GM23248 (cell line): ENCODE results near the gene SUSD2. TPM values are rescaled to one million over a fixed set of nuclear protein-coding genes. Genes with fewer than 3 reads are reported as not detected.

ENCODE experiments used
- DNase-seq: peaks from one replicate; pipeline ENCODE4 v3.0.0-alpha.2; 2015
- H2AFZ ChIP-seq: fragments of 200-600 bp; sonication (generic); 2 replicates; pipeline ENCODE4 v1.6.1; 2016; ENCODE audit warnings: antibody characterized with exemption
- H3F3A ChIP-seq: fragments of 200-600 bp; sonication (generic); 2 replicates; pipeline ENCODE4 v1.6.1; 2016; ENCODE audit warnings: mild to moderate bottlenecking, antibody characterized with exemption, mixed run types; ENCODE audit not compliant: insufficient read depth
- H3K27ac ChIP-seq: fragments of 200-600 bp; sonication (generic); 2 replicates; pipeline ENCODE4 v1.5.1; 2016; ENCODE audit warnings: mild to moderate bottlenecking
- H3K27me3 ChIP-seq: fragments of 200-600 bp; sonication (generic); replicated peaks from 2 replicates; pipeline ENCODE4 v1.6.1; 2016; ENCODE audit warnings: mild to moderate bottlenecking; ENCODE audit not compliant: insufficient read depth
- H3K36me3 ChIP-seq: fragments of 200-600 bp; sonication (generic); 2 replicates; pipeline ENCODE4 v1.6.1; 2016; ENCODE audit warnings: low read depth, mild to moderate bottlenecking
- H3K4me1 ChIP-seq: fragments of 200-600 bp; sonication (generic); 2 replicates; pipeline ENCODE4 v1.6.1; 2016; ENCODE audit warnings: mild to moderate bottlenecking; ENCODE audit not compliant: insufficient read depth
- H3K4me2 ChIP-seq: fragments of 200-600 bp; sonication (generic); one replicate; pipeline ENCODE4 v1.6.1; 2016; ENCODE audit warnings: mild to moderate bottlenecking; ENCODE audit not compliant: unreplicated experiment
- H3K4me3 ChIP-seq: fragments of 200-600 bp; sonication (generic); 2 replicates; pipeline ENCODE4 v1.5.1; 2016; ENCODE audit warnings: mild to moderate bottlenecking
- H3K79me2 ChIP-seq: fragments of 200-600 bp; sonication (generic); 2 replicates; pipeline ENCODE4 v1.6.1; 2016; ENCODE audit warnings: mild to moderate bottlenecking; ENCODE audit not compliant: insufficient read depth
- H3K9ac ChIP-seq: fragments of 200-600 bp; sonication (generic); 2 replicates; pipeline ENCODE4 v1.6.1; 2016; ENCODE audit warnings: mild to moderate bottlenecking
- H3K9me2 ChIP-seq: fragments of 200-600 bp; sonication (generic); 2 replicates; pipeline ENCODE4 v1.6.1; 2016; ENCODE audit warnings: mixed run types, mild to moderate bottlenecking, moderate library complexity; ENCODE audit not compliant: insufficient read depth
- H3K9me3 ChIP-seq: fragments of 200-600 bp; sonication (generic); one replicate; pipeline ENCODE4 v1.6.1; 2017; ENCODE audit warnings: low read depth
- H4K20me1 ChIP-seq: fragments of 200-600 bp; sonication (generic); 2 replicates; pipeline ENCODE4 v1.6.0; 2016; ENCODE audit not compliant: insufficient read depth
- EZH2 ChIP-seq: fragments of 200-600 bp; sonication (generic); IDR thresholded peaks from 2 replicates; pipeline ENCODE4 v1.6.1; 2018; ENCODE audit warnings: antibody characterized with exemption, mild to moderate bottlenecking; ENCODE audit not compliant: insufficient read depth, poor library complexity, severe bottlenecking
- EZH2phosphoT487 ChIP-seq: fragments of 200-600 bp; sonication (generic); IDR thresholded peaks from 2 replicates; pipeline ENCODE4 v1.6.1; 2018; ENCODE audit warnings: antibody characterized with exemption, moderate library complexity, mild to moderate bottlenecking, low read depth; ENCODE audit not compliant: insufficient read depth
- WGBS, 2 experiments: methylation state at CpG; one replicate each; pipeline ENCODE4 v1.1.6; 2015 to 2017; ENCODE audit warnings: low lambda C conversion rate in 2 of 2, low coverage in 1 of 2; ENCODE audit errors: missing lambda C conversion rate in 2 of 2; 5-methylcytosine and 5-hydroxymethylcytosine counted together
- in situ Hi-C: fragments of 300-500 bp; cut with MboI; formaldehyde crosslinking; loops from 2 replicates; pipeline ENCODE4 v1.15.0; 2020
- polyA plus RNA-seq: library from polyadenylated mRNA; unstranded; fragments of >200 nt; fragmentation: Nextera tagmentation; extraction: Ambion mirVana; gene quantifications from 2 replicates; pipeline ENCODE4 v1.2.1, GENCODE V29; 2016
- total RNA-seq: library from RNA; depleted of rRNA; stranded (reverse); fragments of >200 nt; shearing (Covaris generic); gene quantifications from 2 replicates; pipeline ENCODE4 v1.2.3, GENCODE V29; 2014

SUSD2 gene
- total and polyA plus RNA-seq, 2 experiments from 2014 or later, result 0.24 TPM; not detected in 1

DNA sequence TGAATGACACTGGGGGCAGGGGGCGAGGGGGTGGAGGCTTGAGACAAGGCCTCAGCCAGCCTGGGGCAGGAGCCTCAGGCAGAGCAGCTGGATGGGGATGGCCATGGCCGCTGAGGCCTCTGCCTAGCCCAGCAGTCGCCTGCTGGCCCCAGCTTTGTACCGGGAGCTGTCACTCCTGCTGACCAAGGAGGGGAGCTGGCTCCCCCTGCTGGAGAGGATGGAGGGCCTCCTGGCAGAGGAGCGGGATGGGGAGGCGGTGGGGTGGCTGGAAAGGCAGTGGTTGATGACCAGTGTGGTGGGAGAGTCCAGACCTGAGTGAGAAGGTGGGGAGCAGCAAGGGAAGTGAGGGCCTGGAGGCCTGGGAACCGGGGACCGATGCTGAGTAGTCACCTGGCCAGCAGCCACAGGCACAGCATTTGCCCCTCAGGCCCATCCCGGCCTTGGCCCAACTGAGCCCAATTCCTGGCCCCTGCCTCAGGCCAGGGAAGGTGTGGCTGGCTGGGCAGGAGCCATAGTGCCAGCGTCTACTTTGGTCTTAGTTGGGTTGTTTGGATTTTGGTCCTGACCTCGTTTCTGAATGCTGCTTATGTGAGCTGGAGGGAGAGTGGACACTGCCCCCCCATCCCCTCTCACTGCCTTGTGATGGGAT lies 6.0 kb upstream of the SUSD2 start:
- Histone ChIP-seq H3K27me3 (no peaks in the 10 kb centered on the region), H3K36me3 (no peaks in the 10 kb centered on the region; the same call in 1 of the 2 replicates)

DNA sequence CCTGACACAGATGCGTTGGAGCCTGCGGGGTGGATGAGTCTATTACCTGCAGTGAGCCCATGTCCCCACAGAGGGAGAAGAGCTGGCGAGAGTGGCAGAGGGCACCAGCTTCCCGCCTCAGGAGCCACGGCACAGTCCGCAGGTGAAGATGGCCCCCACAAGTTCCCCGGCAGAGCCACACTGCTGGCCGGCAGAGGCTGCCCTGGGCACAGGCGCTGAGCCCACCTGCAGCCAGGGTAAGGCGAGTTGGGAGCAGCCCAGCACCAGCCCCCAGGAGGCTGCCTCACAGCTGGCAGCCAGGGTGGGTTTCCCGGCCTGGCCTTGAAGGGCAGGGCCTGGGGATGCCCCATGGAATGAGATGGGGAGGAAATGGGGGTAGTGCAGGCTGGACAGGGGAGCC lies 5.2 kb upstream of the SUSD2 start:
- Histone ChIP-seq H3K27ac (no peak overlapping the region), H3K4me1 (no peaks in the 10 kb centered on the region), H2AFZ (no peak overlapping the region), H3K27me3 (no peaks in the 10 kb centered on the region), H3K4me3 (no peak overlapping the region), H3K9me2 (no peaks in the 10 kb centered on the region), H3F3A (no peaks in the 10 kb centered on the region), H3K9ac (no peak overlapping the region), H3K79me2 (no peaks in the 10 kb centered on the region), H4K20me1 (no peaks in the 10 kb centered on the region), H3K4me2 (no peak overlapping the region), H3K9me3 (no peaks in the 10 kb centered on the region), H3K36me3 (no peaks in the 10 kb centered on the region; the same call in 1 of the 2 replicates)
- 84 to 94% methylated on average over 10 to 11 of the region's 11 CpGs for WGBS, 2 experiments
- in situ Hi-C loops, result no loop called here
- no peak for DNase-seq
- TF ChIP-seq EZH2phosphoT487 (no peak), EZH2 (no peak)

More for the DNA sequence above, 6.0 kb upstream of the SUSD2 start:
- TF ChIP-seq EZH2 (no peak), EZH2phosphoT487 (no peak)
- peak; percentile 86 for DNase-seq
- in situ Hi-C loops, result no loop called here
- H3K9ac ChIP-seq, result no peak overlapping the region
- no peaks in the 10 kb centered on the region for H3K9me2 ChIP-seq
- no peaks in the 10 kb centered on the region for H3K4me1 ChIP-seq
- no peak overlapping the region for H2AFZ ChIP-seq
- H3K4me2 ChIP-seq, result no peak overlapping the region
- H3K27ac ChIP-seq, result no peak overlapping the region
- H3K79me2 ChIP-seq, result no peaks in the 10 kb centered on the region
- no peaks in the 10 kb centered on the region for H4K20me1 ChIP-seq
- no peaks in the 10 kb centered on the region for H3K9me3 ChIP-seq
- no peak overlapping the region for H3K4me3 ChIP-seq
- H3F3A ChIP-seq, result no peaks in the 10 kb centered on the region
- 36 to 38% methylated on average over 9 to 11 of the region's 11 CpGs for WGBS, 2 experiments

- Histone ChIP-seq H3K9ac (no peak overlapping the region), H3K27ac (no peak overlapping the region), H4K20me1 (no peaks in the 10 kb centered on the region), H3K79me2 (no peaks in the 10 kb centered on the region), H2AFZ (no peak overlapping the region), H3F3A (no peaks in the 10 kb centered on the region), H3K27me3 (no peaks in the 10 kb centered on the region), H3K4me3 (no peak overlapping the region), H3K9me3 (no peaks in the 10 kb centered on the region), H3K9me2 (no peaks in the 10 kb centered on the region), H3K36me3 (no peaks in the 10 kb centered on the region; the same call in 1 of the 2 replicates), H3K4me2 (no peak overlapping the region), H3K4me1 (no peaks in the 10 kb centered on the region)
- in situ Hi-C loops, result no loop called here
- no peak for TF ChIP-seq EZH2phosphoT487
- no peak for TF ChIP-seq EZH2
- WGBS, 2 experiments, result 85 to 86% methylated on average over 10 of the region's 10 CpGs
- DNase-seq, result no peak
These were observed 4.7 kb upstream of the SUSD2 start for GRCh38 chr22:24176630-24177029.

GRCh38 chr22:24177045-24177444 lies 4.2 kb upstream of the SUSD2 start:
- Histone ChIP-seq H3K36me3 (no peaks in the 10 kb centered on the region; the same call in 1 of the 2 replicates), H3K27me3 (no peaks in the 10 kb centered on the region), H3K9ac (no peak overlapping the region), H3K9me2 (no peaks in the 10 kb centered on the region), H4K20me1 (no peaks in the 10 kb centered on the region), H3K9me3 (no peaks in the 10 kb centered on the region), H2AFZ (no peak overlapping the region), H3K4me1 (no peaks in the 10 kb centered on the region), H3K4me2 (no peak overlapping the region), H3K79me2 (no peaks in the 10 kb centered on the region), H3K27ac (no peak overlapping the region), H3F3A (no peaks in the 10 kb centered on the region), H3K4me3 (no peak overlapping the region)
- no peak for TF ChIP-seq EZH2phosphoT487
- TF ChIP-seq EZH2, result no peak
- in situ Hi-C loops, result no loop called here
- WGBS, 2 experiments, result 92% methylated on average over 5 of the region's 5 CpGs
- no peak for DNase-seq

DNA sequence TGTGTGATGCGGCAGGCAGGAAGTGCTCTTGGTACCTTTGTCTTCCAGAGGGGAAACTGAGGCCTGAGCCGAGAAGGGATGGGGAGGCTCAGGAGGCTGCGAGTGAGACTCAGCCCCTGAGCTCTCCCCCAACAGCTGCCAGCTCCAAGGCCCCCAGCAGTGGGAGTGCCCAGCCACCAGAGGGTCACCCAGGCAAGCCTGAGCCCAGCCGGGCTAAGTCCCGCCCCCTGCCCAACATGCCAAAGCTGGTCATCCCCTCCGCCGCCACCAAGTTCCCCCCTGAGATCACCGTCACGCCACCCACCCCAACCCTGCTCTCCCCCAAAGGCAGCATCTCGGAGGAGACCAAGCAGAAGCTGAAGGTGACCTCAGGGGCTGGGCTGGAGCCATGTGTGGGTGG lies 3.8 kb upstream of the SUSD2 start:
- in situ Hi-C loops, result no loop called here
- no peak overlapping the region for H3K9ac ChIP-seq
- TF ChIP-seq EZH2 (no peak), EZH2phosphoT487 (no peak)

More for the DNA sequence above, 3.8 kb upstream of the SUSD2 start:
- Histone ChIP-seq H3K4me3 (no peak overlapping the region), H3K36me3 (no peaks in the 10 kb centered on the region), H3K9me2 (no peaks in the 10 kb centered on the region), H3K9me3 (no peaks in the 10 kb centered on the region), H3K27ac (no peak overlapping the region), H4K20me1 (no peaks in the 10 kb centered on the region), H3K79me2 (no peaks in the 10 kb centered on the region), H3K4me2 (no peak overlapping the region), H2AFZ (no peak overlapping the region), H3K27me3 (no peaks in the 10 kb centered on the region), H3K4me1 (no peaks in the 10 kb centered on the region), H3F3A (no peaks in the 10 kb centered on the region)
- 88 to 97% methylated on average over 7 to 10 of the region's 10 CpGs for WGBS, 2 experiments
- DNase-seq, result no peak
